Measurements from ENCODE around the gene EEF2.
"Not testable (repeated sequence)": the region's sequence is repeated elsewhere in the genome, so short reads cannot be mapped to it uniquely, and the experiment has no call there.

Gene EEF2

DNA sequence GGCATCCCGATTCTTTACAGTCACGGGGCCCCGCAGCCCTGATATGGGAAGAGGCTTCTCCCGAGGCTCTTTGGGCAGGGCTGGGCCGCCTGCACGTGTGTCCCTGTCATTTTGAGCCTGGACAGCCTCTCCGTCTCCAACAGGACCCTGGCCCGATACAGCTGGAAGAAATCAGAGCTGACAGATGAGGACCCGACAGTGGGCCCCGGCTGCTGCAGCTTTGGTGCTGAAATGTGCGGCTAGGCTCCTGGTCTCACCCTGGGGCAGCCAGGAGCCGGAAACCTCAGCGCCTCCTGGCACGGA, 25.5 kb upstream of the EEF2 start:
- Mint-ChIP-seq H3K4me3 (no peak overlapping the region), H3K27ac (peak overlapping the region in 1 of 2 donors; percentile 93), H3K4me1 (ENCODE audit: low read depth in 2 of 2) (peaks cover 25 to 39% of the 10 kb centered on the region in 2 donors), H3K9me3 (no peaks in the 10 kb centered on the region), H3K27me3 (no peaks in the 10 kb centered on the region), H3K36me3 (ENCODE audit: insufficient read depth) (peaks cover 31% of the 10 kb centered on the region)
- DNase-seq (no peak), ATAC-seq (replicated peaks) (no peak)

DNA sequence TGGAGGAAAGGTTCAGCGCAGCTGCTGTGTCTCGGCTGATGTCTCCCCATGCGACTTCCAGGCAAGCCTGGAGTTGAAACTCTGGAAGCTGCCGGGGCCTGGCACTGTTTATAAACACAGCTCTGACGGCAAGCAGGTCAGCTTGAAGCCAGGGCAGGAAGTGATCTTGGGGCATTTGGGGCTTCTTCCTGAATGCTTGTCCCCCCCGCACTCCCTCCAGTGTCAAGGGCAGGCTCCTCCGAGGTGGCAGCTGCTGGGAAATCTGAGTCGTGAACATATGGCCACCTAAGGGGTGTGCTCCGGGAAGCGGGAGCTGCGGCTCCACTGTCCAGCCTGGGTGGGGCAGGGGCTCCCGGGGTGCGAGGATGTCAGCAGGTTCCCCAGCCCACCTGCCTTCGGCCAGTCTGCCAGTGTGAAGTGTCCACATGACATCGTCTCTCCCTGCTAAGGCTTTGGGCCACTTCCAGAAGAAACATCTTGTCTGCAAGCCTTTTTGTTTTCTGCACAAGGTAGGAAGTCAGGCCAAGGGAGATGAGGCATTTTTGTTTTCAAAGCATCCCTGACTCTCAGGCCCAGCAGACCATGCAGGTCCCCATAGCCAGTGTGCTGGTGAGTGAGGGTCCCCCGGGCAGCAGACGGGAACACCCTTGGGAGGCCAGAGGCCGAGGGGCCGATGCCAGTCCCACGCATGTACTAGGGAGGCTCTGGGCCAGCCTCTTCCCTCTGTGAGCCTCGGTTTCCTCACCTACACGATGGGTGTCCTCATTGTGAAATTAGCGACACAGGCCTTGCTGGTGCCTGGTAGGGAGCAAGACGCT, 24.9 kb upstream of the EEF2 start:
- H3K27me3 Mint-ChIP-seq, result no peaks in the 10 kb centered on the region
- peaks cover 29% of the 10 kb centered on the region for H3K36me3 Mint-ChIP-seq (ENCODE audit: insufficient read depth)
- peak overlapping the region in 1 of 2 donors; percentile 93 for H3K27ac Mint-ChIP-seq
- peaks cover 25 to 39% of the 10 kb centered on the region in 2 donors for H3K4me1 Mint-ChIP-seq (ENCODE audit: low read depth in 2 of 2)
- H3K4me3 Mint-ChIP-seq, result peak overlapping the region; percentile 87 to 89
- DNase-seq (no peak), ATAC-seq (replicated peaks) (no peak)
- no peaks in the 10 kb centered on the region for H3K9me3 Mint-ChIP-seq

DNA sequence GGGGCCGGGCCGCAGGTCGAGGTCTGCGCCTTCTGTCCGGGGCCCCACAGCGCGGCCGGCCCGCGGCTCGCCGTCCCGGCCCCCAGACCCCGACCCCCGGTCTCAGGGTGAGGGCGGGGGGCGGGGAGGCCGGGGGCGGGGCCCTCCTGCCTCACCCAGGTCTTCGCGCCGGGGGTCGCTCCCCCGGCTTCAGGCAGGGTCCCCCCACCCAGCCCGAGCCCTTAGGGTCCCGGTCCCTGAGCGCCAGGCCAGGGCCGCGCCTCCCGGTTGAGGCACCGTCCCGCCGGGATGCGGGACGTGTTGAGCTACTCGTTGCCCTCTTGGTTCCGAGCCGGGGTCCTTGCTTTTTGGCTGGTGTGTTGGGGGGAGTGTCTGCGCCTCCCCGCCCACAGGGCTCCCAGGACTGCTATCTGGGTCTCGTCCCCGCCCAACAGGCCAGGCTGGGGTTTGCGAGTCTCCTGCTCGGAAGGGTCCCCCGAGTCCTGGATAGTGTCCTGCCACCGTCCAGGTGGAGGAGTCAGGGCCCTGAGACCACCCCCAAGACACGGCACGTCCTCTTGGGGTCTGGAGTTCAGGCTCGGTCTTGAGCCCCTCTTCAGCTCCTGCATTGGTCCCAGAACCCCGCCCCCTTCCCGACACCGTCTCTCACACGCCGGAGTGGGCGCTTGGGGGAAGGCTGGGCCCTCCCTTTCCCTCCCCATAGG, 22.7 kb upstream of the EEF2 start:
- H3K27me3 Mint-ChIP-seq, result no peaks in the 10 kb centered on the region
- peak; percentile 0 for ATAC-seq (replicated peaks)
- H3K9me3 Mint-ChIP-seq, result no peaks in the 10 kb centered on the region
- peak overlapping the region; percentile 88 to 93 for H3K27ac Mint-ChIP-seq
- peaks cover 23 to 33% of the 10 kb centered on the region in 2 donors for H3K4me1 Mint-ChIP-seq (ENCODE audit: low read depth in 2 of 2)
- peaks cover 12% of the 10 kb centered on the region for H3K36me3 Mint-ChIP-seq (ENCODE audit: insufficient read depth)
- H3K4me3 Mint-ChIP-seq, result peak overlapping the region; percentile 87 to 89
- no peak for DNase-seq

DNA sequence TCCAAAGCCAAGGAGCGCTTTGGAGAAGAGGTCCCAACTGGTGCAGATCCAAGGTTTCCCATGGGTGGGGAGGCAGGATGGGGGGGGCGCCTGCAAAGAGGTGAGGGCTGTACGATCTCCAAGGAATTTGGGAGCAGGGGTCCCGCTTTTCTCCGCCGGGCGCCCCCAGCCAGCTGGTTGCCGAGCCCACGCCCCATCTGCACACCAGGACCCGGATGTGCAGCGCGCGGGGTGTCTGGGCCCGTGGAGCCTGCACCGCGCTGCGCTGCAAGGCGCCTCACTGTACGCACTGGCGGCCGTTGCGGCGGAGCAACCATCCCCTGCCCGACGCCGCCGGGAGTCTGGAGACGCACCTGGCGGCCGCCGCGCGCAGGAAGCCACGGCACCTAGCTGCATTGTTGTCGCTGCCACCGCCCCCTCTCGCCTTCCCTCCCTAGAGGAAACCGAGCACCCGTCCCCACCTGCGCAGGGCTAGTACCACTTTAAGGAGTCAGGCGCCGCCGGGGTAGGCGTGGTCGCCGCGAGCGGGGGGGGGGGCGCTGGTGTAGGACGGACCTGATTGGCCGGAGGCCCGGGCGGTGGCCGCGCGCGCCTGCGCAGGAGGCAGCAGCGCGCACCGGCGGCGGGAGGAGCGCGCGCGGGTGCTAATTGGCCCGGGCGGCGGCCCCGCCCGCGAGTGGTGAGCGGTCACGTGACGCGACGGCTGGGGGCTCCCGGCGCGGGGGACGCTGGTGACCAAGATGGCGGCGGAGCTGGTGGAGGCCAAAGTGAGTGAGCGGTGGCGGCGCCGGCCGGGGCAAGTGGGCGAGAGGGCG, 22.0 kb upstream of the EEF2 start, which contains the start of gene PIAS4:
PIAS4 (plus strand) TSS at position 716 of the 815 bp plus-strand sequence; CDS start at position 741, 25 bp downstream.
- Mint-ChIP-seq H3K9me3 (no peaks in the 10 kb centered on the region), H3K27ac (peak within 1 kb of the TSS; percentile 88 to 93), H3K4me3 (peak within 1 kb of the TSS; percentile 87 to 89), H3K4me1 (ENCODE audit: low read depth in 2 of 2) (peaks cover 17 to 28% of the 10 kb centered on the region in 2 donors), H3K27me3 (no peaks in the 10 kb centered on the region), H3K36me3 (ENCODE audit: insufficient read depth) (peaks cover 12% of the 10 kb centered on the region)
- DNase-seq, result peak; percentile 88 to 94 (median 91)
- ATAC-seq (replicated peaks), result peak; percentile 91

DNA sequence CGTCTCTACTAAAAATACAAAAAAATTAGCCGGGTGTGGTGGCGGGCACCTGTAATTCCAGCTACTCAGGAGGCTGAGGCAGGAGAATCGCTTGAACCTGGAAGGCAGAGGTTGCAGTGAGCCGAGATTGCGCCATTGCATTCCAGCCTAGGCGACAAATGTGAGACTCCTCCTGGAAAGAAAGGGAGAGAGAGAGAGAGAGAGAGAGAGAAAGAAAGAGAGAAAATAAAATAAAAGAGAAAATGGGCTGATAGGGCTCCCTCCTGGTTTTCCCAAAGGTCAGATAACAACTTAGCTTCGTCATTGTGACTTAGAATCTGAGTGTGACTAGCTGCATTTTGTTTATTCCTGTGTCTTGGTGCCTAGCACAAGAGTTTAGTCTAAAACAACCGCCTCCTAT, 20.2 kb upstream of the EEF2 start:
- H3K27me3 Mint-ChIP-seq; ATAC-seq (replicated peaks); H3K27ac Mint-ChIP-seq; H3K9me3 Mint-ChIP-seq; DNase-seq: not testable (repeated sequence)
- H3K4me1 Mint-ChIP-seq (ENCODE audit: low read depth in 2 of 2), result peaks cover 10 to 22% of the 10 kb centered on the region in 2 donors
- H3K4me3 Mint-ChIP-seq, result peak overlapping the region in 1 of 2 donors; percentile 40
- H3K36me3 Mint-ChIP-seq (ENCODE audit: insufficient read depth), result peaks cover 12% of the 10 kb centered on the region

DNA sequence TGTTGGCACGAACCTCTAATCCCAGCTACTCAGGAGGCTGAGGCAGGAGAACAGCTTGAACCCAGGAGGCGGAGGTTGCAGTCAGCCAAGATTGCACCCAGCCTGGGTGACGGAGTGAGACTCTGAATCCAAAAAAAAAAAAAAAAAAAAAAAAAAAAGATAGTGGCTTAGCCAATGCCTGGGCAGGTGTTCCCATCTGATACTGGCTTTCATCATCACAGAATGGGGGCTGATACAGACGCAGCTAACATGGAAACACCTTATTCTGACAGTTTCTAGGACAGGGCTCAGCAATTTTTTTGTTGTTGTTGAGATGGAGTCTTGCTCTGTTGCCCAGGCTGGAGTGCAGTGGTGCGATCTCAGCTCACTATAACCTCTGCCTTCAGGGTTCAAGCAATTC, 15.5 kb upstream of the EEF2 start:
- ATAC-seq (replicated peaks); H3K4me3 Mint-ChIP-seq; H3K9me3 Mint-ChIP-seq; H3K36me3 Mint-ChIP-seq (ENCODE audit: insufficient read depth); DNase-seq; H3K4me1 Mint-ChIP-seq (ENCODE audit: low read depth in 2 of 2); H3K27ac Mint-ChIP-seq; H3K27me3 Mint-ChIP-seq: not testable (repeated sequence)

DNA sequence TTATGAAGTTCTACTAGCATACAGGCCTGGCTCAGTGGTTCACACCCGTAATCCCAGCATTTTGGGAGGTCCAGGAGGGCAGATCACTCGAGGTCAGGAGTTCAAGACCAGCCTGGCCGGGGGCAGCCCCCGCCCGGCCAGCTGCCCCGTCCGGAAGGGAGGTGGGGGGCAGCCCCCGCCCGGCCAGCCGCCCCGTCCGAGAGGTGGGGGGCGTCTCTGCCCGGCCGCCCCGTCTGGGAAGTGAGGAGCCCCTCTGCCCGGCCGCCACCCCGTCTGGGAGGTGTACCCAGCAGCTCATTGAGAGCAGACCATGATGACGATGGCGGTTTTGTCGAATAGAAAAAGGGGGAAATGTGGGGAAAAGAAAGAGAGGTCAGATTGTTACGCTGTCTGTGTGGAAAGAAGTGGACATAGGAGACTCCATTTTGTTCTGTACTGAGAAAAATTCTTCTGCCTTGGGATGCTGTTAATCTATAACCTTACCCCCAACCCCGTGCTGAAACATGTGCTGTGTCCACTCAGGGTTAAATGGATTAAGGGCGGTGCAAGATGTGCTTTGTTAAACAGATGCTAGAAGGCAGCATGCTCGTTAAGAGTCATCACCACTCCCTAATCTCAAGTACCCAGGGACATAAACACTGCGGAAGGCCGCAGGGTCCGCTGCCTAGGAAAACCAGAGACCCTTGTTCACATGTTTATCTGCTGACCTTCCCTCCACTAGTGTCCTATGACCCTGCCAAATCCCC, 13.6 kb upstream of the EEF2 start:
- H3K4me3 Mint-ChIP-seq; H3K36me3 Mint-ChIP-seq (ENCODE audit: insufficient read depth); H3K9me3 Mint-ChIP-seq; DNase-seq; H3K4me1 Mint-ChIP-seq (ENCODE audit: low read depth in 2 of 2); H3K27ac Mint-ChIP-seq; ATAC-seq (replicated peaks); H3K27me3 Mint-ChIP-seq: not testable (repeated sequence)

DNA sequence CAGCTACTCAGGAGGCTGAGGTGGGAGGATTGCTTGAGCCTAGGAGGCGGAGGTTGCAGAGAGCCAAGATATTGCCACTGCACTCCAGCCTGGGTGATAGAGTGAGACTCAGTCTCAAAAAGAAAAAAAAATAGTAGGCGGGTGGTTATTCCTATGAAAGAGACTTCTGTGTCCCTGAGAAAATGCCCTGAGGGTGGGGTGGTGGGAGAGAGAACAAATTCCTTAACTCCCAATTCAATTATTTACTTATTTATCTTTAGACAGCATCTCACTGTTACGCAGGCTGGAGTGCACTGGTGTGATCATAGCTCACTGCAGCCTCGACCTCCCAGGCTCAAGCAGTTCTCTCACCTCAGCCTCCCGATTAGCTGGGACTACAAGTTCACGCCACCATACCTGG, 10.3 kb upstream of the EEF2 start:
- no peak overlapping the region for H3K4me3 Mint-ChIP-seq
- DNase-seq, result no peak
- no peaks in the 10 kb centered on the region for H3K27me3 Mint-ChIP-seq
- no peak for ATAC-seq (replicated peaks)
- no peaks in the 10 kb centered on the region for H3K9me3 Mint-ChIP-seq
- H3K4me1 Mint-ChIP-seq (ENCODE audit: low read depth in 2 of 2), result peaks cover 4 to 5% of the 10 kb centered on the region in 2 donors
- H3K27ac Mint-ChIP-seq, result no peak overlapping the region
- H3K36me3 Mint-ChIP-seq (ENCODE audit: insufficient read depth), result no peaks in the 10 kb centered on the region

DNA sequence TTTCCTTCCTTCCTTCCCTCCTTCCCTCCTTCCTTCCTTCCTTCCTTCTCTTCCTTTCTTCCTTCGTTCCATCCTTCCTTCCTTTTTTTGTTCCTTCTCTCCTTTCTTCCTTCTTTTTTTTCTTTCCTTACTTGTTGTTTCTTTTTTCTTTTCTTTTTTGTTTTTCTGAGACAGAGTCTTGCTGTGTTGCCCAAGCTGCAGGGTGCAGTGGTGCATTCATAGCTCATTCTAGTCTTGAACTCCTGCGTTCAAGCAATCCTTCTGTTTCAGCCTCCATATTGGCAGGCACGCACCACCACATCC, 5.5 kb upstream of the EEF2 start:
- Mint-ChIP-seq H3K36me3 (ENCODE audit: insufficient read depth) (peaks cover 27% of the 10 kb centered on the region), H3K4me3 (peak overlapping the region; percentile 37 to 93), H3K27me3 (no peaks in the 10 kb centered on the region), H3K4me1 (ENCODE audit: low read depth in 2 of 2) (peaks cover 13 to 20% of the 10 kb centered on the region in 2 donors), H3K9me3 (no peaks in the 10 kb centered on the region), H3K27ac (peak overlapping the region in 1 of 2 donors; percentile 71)
- no peak for DNase-seq
- no peak for ATAC-seq (replicated peaks)

DNA sequence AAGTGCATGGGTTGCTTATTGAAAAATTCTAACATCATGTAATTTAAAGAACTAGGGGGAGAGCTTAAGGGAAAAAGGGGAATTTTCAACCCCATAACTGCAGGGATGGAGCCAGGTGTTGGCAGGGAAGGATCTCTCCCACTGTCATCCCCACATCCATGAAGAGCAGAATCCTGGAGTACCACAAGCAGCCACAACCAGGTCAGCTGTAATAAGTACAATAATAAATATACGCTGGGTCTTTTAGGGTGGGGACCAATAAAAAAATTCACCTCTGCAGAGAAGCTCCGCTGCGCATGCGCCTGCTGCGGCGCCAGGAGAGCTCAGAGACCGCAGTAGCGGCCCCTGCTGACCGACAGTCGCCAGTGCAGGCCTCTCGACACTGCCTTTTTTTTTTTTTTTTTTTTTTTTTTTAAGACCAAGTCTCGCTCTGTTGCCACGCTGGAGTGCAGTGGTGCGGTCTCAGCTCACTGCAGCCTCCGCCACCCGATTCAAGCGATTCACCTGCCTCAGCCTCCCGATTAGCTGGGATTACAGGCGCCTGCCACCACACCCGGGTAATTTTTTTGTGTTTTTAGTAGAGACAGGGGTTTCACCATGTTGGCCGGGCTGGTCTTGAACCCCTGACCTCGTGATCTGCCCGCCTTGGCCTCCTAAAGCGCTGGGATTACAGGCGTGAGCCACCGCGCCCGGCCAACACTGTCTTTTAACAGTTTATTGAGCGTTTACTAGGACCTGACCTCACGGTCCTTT, 2.5 kb upstream of the EEF2 start:
- peak; percentile 85 to 86 (median 86) for DNase-seq
- Mint-ChIP-seq H3K27ac (peak overlapping the region; percentile 72 to 79), H3K27me3 (no peaks in the 10 kb centered on the region), H3K9me3 (no peaks in the 10 kb centered on the region), H3K4me3 (peak overlapping the region; percentile 94 to 96), H3K36me3 (ENCODE audit: insufficient read depth) (peaks cover 57% of the 10 kb centered on the region), H3K4me1 (ENCODE audit: low read depth in 2 of 2) (peaks cover 33 to 46% of the 10 kb centered on the region in 2 donors)
- ATAC-seq (replicated peaks), result peak; percentile 42

DNA sequence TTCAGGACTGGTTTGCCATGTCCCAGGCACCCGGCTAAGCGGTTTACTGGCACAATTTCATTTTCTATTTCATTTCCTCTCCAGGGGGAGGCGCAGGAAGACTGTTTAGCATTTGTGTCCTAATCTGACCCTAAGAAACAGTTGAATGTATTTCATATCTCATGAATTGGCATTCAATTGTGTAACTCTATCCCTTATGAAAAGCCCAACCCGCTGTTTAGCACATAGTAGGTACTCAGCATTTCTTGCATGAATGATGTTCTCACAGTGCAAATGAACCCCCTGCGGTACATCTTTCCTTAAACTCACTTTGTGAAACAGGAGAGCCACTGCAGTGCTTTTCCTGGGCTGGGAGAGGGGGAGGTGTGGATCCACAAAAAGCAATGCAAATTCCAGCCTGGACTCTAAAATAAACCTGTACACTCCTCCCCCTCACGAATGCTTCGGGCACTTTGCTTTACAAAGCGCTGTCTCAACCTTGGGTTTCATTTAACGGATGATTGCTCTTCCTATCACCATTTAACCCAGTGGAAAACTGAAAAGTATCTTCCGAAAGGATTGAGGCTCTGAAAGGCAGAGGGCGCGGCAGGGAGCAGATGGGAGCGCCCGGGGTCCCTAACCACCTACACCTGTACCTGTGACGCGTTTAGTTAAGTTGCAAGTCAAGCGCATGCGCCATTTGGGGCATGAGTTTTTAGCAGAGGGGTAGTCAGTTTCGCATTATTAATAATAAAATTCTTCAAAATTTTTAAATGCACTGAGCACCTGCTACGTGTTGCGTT, 1.2 kb upstream of the EEF2 start:
- peak overlapping the region; percentile 59 to 96 for H3K27ac Mint-ChIP-seq
- H3K9me3 Mint-ChIP-seq, result no peaks in the 10 kb centered on the region
- ATAC-seq (replicated peaks), result peak; percentile 24
- peak overlapping the region; percentile 94 to 96 for H3K4me3 Mint-ChIP-seq
- H3K36me3 Mint-ChIP-seq (ENCODE audit: insufficient read depth), result peaks cover 71% of the 10 kb centered on the region
- no peaks in the 10 kb centered on the region for H3K27me3 Mint-ChIP-seq
- H3K4me1 Mint-ChIP-seq (ENCODE audit: low read depth in 2 of 2), result peaks cover 37 to 50% of the 10 kb centered on the region in 2 donors
- peak; percentile 57 to 64 (median 61) for DNase-seq

All from effector memory CD8-positive, alpha-beta T cell (primary cell).